ENCODE data around the gene SPATA31E1.

The SPATA31E1 gene

GRCh38 chr9:87863882-87864465, 18.7 kb upstream of the SPATA31E1 start:
- DNase-seq (ENCODE audit: low spot score): no peak

GRCh38 chr9:87864915-87865314, 17.8 kb upstream of the SPATA31E1 start:
- DNase-seq (ENCODE audit: low spot score): no peak

GRCh38 chr9:87865626-87866025, 17.1 kb upstream of the SPATA31E1 start:
- no peak for DNase-seq (ENCODE audit: low spot score)

GRCh38 chr9:87867391-87867790, 15.3 kb upstream of the SPATA31E1 start:
- DNase-seq (ENCODE audit: low spot score): no peak

GRCh38 chr9:87868175-87868574, 14.5 kb upstream of the SPATA31E1 start:
- DNase-seq (ENCODE audit: low spot score): no peak

- no peak for DNase-seq (ENCODE audit: low spot score)
Observed at GRCh38 chr9:87868635-87869034, 14.0 kb upstream of the SPATA31E1 start.

GRCh38 chr9:87869082-87869481, 13.6 kb upstream of the SPATA31E1 start:
- DNase-seq (ENCODE audit: low spot score): no peak

- no peak for DNase-seq (ENCODE audit: low spot score)
Observed at GRCh38 chr9:87871425-87872078, 11.1 kb upstream of the SPATA31E1 start.

GRCh38 chr9:87872079-87872624, 10.5 kb upstream of the SPATA31E1 start:
- DNase-seq (ENCODE audit: low spot score): no peak

- no peak for DNase-seq (ENCODE audit: low spot score)
Observed at GRCh38 chr9:87873607-87874303, 8.9 kb upstream of the SPATA31E1 start.

GRCh38 chr9:87874304-87874623, 8.4 kb upstream of the SPATA31E1 start:
- DNase-seq (ENCODE audit: low spot score): no peak

- no peak for DNase-seq (ENCODE audit: low spot score)
Observed at GRCh38 chr9:87875060-87875459, 7.6 kb upstream of the SPATA31E1 start.

GRCh38 chr9:87875831-87876545, 6.7 kb upstream of the SPATA31E1 start:
- no peak for DNase-seq (ENCODE audit: low spot score)

GRCh38 chr9:87876708-87877107, 6.0 kb upstream of the SPATA31E1 start:
- no peak for DNase-seq (ENCODE audit: low spot score)

- DNase-seq (ENCODE audit: low spot score): no peak
Observed at GRCh38 chr9:87878989-87879511, 3.6 kb upstream of the SPATA31E1 start.

- DNase-seq (ENCODE audit: low spot score): no peak
Observed at GRCh38 chr9:87880116-87880515, 2.6 kb upstream of the SPATA31E1 start.

GRCh38 chr9:87880683-87881082, 2.0 kb upstream of the SPATA31E1 start:
- no peak for DNase-seq (ENCODE audit: low spot score)

GRCh38 chr9:87883274-87883673, 597 bp downstream of the SPATA31E1 start:
- DNase-seq (ENCODE audit: low spot score): no peak

- peak; percentile 84 for DNase-seq (ENCODE audit: low spot score)
Observed at GRCh38 chr9:87883990-87884389, 1.3 kb downstream of the SPATA31E1 start.

GRCh38 chr9:87884578-87885459, 2.1 kb downstream of the SPATA31E1 start:
- DNase-seq (ENCODE audit: low spot score): no peak

GRCh38 chr9:87885484-87886189, 3.0 kb downstream of the SPATA31E1 start:
- no peak for DNase-seq (ENCODE audit: low spot score)
